ENCODE measurements around the gene HSPB6.

DNA sequence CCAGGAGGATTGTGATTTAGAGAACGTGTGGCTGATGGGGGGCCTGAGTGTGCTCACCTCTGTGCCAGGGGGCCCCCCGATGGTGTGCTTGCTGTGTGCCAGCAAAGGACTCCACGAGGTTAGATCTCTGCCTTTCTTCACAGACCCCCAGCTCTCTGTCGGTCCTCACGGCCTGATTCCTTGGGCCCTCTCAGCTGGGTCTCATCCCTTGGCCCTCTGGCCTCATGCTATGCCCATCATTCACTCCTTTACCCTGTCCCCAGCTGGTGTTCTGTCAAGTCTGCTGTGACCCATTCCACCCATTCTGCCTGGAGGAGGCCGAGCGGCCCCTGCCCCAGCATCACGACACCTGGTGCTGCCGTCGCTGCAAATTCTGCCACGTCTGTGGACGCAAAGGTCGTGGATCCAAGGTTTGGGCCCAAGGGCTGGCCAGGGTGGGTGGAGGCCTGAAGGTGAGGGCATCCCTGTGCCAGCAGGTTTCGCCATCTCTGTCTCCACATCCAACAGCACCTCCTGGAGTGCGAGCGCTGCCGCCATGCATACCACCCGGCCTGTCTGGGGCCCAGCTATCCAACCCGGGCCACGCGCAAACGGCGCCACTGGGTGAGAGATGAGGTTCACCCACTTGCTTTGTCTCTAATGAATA lies 31.5 kb downstream of the HSPB6 start:
- TF ChIP-seq EZH2phosphoT487 (IDR thresholded peaks at IDR 0.05; ENCODE audit: borderline replicate concordance), result no peak
- no peak for TF ChIP-seq RAD21 (IDR thresholded peaks at IDR 0.05; ENCODE audit: low read depth)
- TF ChIP-seq SRF (IDR thresholded peaks at IDR 0.05; ENCODE audit: low read depth), result no peak
- TF ChIP-seq POLR2A (IDR thresholded peaks at IDR 0.05; ENCODE audit: borderline replicate concordance, extremely low read depth, insufficient read depth, insufficient read length), result no peak
- TF ChIP-seq, protein P1, sequence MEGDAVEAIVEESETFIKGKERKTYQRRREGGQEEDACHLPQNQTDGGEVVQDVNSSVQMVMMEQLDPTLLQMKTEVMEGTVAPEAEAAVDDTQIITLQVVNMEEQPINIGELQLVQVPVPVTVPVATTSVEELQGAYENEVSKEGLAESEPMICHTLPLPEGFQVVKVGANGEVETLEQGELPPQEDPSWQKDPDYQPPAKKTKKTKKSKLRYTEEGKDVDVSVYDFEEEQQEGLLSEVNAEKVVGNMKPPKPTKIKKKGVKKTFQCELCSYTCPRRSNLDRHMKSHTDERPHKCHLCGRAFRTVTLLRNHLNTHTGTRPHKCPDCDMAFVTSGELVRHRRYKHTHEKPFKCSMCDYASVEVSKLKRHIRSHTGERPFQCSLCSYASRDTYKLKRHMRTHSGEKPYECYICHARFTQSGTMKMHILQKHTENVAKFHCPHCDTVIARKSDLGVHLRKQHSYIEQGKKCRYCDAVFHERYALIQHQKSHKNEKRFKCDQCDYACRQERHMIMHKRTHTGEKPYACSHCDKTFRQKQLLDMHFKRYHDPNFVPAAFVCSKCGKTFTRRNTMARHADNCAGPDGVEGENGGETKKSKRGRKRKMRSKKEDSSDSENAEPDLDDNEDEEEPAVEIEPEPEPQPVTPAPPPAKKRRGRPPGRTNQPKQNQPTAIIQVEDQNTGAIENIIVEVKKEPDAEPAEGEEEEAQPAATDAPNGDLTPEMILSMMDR (IDR thresholded peaks at IDR 0.05 in 2 of 3, conservative IDR thresholded peaks at IDR 0.05 in 1 of 3; ENCODE audit: borderline replicate concordance in 1 of 3, insufficient read depth in 1 of 3, low read depth in 2 of 3, low read length in 2 of 3), result no peak
- TF ChIP-seq, protein P2, sequence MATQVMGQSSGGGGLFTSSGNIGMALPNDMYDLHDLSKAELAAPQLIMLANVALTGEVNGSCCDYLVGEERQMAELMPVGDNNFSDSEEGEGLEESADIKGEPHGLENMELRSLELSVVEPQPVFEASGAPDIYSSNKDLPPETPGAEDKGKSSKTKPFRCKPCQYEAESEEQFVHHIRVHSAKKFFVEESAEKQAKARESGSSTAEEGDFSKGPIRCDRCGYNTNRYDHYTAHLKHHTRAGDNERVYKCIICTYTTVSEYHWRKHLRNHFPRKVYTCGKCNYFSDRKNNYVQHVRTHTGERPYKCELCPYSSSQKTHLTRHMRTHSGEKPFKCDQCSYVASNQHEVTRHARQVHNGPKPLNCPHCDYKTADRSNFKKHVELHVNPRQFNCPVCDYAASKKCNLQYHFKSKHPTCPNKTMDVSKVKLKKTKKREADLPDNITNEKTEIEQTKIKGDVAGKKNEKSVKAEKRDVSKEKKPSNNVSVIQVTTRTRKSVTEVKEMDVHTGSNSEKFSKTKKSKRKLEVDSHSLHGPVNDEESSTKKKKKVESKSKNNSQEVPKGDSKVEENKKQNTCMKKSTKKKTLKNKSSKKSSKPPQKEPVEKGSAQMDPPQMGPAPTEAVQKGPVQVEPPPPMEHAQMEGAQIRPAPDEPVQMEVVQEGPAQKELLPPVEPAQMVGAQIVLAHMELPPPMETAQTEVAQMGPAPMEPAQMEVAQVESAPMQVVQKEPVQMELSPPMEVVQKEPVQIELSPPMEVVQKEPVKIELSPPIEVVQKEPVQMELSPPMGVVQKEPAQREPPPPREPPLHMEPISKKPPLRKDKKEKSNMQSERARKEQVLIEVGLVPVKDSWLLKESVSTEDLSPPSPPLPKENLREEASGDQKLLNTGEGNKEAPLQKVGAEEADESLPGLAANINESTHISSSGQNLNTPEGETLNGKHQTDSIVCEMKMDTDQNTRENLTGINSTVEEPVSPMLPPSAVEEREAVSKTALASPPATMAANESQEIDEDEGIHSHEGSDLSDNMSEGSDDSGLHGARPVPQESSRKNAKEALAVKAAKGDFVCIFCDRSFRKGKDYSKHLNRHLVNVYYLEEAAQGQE (IDR thresholded peaks at IDR 0.05; ENCODE audit: low read depth), result no peak
- no peak for TF ChIP-seq EZH2 (IDR thresholded peaks at IDR 0.05)
- no peak for TF ChIP-seq POLR2AphosphoS5 (IDR thresholded peaks at IDR 0.05; ENCODE audit: low read depth, low read length)
- no peak for TF ChIP-seq CBX3 (IDR thresholded peaks at IDR 0.05; ENCODE audit: low read depth)
- TF ChIP-seq CEBPB (IDR thresholded peaks at IDR 0.05; ENCODE audit: low read depth), result no peak
- TF ChIP-seq EGR1 (IDR thresholded peaks at IDR 0.05; ENCODE audit: low read depth), result no peak
- TF ChIP-seq, protein P3, sequence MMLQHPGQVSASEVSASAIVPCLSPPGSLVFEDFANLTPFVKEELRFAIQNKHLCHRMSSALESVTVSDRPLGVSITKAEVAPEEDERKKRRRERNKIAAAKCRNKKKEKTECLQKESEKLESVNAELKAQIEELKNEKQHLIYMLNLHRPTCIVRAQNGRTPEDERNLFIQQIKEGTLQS (IDR thresholded peaks at IDR 0.05), result no peak
- TF ChIP-seq, protein P4, sequence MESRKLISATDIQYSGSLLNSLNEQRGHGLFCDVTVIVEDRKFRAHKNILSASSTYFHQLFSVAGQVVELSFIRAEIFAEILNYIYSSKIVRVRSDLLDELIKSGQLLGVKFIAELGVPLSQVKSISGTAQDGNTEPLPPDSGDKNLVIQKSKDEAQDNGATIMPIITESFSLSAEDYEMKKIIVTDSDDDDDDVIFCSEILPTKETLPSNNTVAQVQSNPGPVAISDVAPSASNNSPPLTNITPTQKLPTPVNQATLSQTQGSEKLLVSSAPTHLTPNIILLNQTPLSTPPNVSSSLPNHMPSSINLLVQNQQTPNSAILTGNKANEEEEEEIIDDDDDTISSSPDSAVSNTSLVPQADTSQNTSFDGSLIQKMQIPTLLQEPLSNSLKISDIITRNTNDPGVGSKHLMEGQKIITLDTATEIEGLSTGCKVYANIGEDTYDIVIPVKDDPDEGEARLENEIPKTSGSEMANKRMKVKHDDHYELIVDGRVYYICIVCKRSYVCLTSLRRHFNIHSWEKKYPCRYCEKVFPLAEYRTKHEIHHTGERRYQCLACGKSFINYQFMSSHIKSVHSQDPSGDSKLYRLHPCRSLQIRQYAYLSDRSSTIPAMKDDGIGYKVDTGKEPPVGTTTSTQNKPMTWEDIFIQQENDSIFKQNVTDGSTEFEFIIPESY (IDR thresholded peaks at IDR 0.05; ENCODE audit: extremely low read depth, insufficient replicate concordance, low read length), result no peak
